ENCODE results near the gene TOMM40.
A peak's percentile ranks its signal among the peaks of the same experiment; 100 is the strongest.
"Not testable (repeated sequence)": the region's sequence is repeated elsewhere in the genome, so short reads cannot be mapped to it uniquely, and the experiment has no call there.

The TOMM40 gene

GRCh38 chr19:44900328-44901244 is 9.5 kb downstream of the TOMM40 start:
- DNase-seq: no peak

GRCh38 chr19:44903216-44903601 is 12.2 kb downstream of the TOMM40 start:
- no peak for DNase-seq

GRCh38 chr19:44903602-44904425 is 12.8 kb downstream of the TOMM40 start:
- peak; percentile 60 to 71 for DNase-seq

GRCh38 chr19:44904426-44904994 is 13.5 kb downstream of the TOMM40 start:
- no peak for DNase-seq

- no peak for DNase-seq
Measured at GRCh38 chr19:44905437-44906160, 14.5 kb downstream of the TOMM40 start, which contains the start of gene APOE. Gene APOE (plus strand): TSS chr19:44905796. CDS start chr19:44906625, 829 bp downstream.

- DNase-seq: no peak
Measured at GRCh38 chr19:44907613-44908012, 16.6 kb downstream of the TOMM40 start.

GRCh38 chr19:44908074-44908835 is 17.2 kb downstream of the TOMM40 start:
- no peak for DNase-seq

- no peak for DNase-seq
Measured at GRCh38 chr19:44908836-44909261, 17.8 kb downstream of the TOMM40 start.

GRCh38 chr19:44909775-44910174 is 18.7 kb downstream of the TOMM40 start:
- DNase-seq: no peak

- DNase-seq: not testable (repeated sequence)
Measured at GRCh38 chr19:44911896-44912295, 20.8 kb downstream of the TOMM40 start.

GRCh38 chr19:44912854-44913253 is 21.8 kb downstream of the TOMM40 start:
- DNase-seq: no peak

- DNase-seq: not testable (repeated sequence)
Measured at GRCh38 chr19:44913512-44914432, 22.7 kb downstream of the TOMM40 start.

- peak; percentile 80 for DNase-seq
Measured at GRCh38 chr19:44914433-44915206, 23.6 kb downstream of the TOMM40 start, which contains the start of gene APOC1. Gene APOC1 (plus strand): TSS chr19:44914608. CDS start chr19:44914892, 284 bp downstream.

- no peak for DNase-seq
Measured at GRCh38 chr19:44924243-44924725, 33.2 kb downstream of the TOMM40 start.

- DNase-seq: peak in 1 of 2 donors; percentile 15
Measured at GRCh38 chr19:44925114-44925891, 34.2 kb downstream of the TOMM40 start.

- DNase-seq: not testable (repeated sequence)
Measured at GRCh38 chr19:44926245-44927077, 35.4 kb downstream of the TOMM40 start.

- DNase-seq: no peak
Measured at GRCh38 chr19:44927746-44928145, 36.7 kb downstream of the TOMM40 start.

GRCh38 chr19:44930088-44930487 is 39.0 kb downstream of the TOMM40 start:
- no peak for DNase-seq

Measured in CD4-positive, alpha-beta T cell treated with Interleukin-1 beta for 1 hour (primary cell).